H1 (cell line): ENCODE data around the gene GPS2. TPM values are rescaled to one million over a fixed set of nuclear protein-coding genes. Genes with fewer than 3 reads are reported as not detected.
A peak's percentile ranks its signal among the peaks of the same experiment; 100 is the strongest.

Experiments used
- TCF12 ChIP-seq: IDR thresholded peaks from 2 replicates; pipeline ENCODE4 v1.6.1; 2011; ENCODE audit warnings: low read depth, mild to moderate bottlenecking, low read length
- USF2 ChIP-seq: IDR thresholded peaks from 2 replicates; pipeline ENCODE4 v1.6.1; 2011; ENCODE audit warnings: low read length, improper control_type of control experiment
- polyA plus RNA-seq, 7 experiments: library from polyadenylated mRNA; depleted of rRNA in 3 of 7; stranded (reverse) in 5 of 7; unstranded in 2 of 7; fragments of >200 nt in 5 of 7; fragments of 200-250 nt in 2 of 7; gene quantifications; 1 replicate in 5 of 7; 2 replicates in 1 of 7; 4 replicates in 1 of 7; pipeline versions ENCODE4 v1.2.1 to v1.2.3, GENCODE V29; 2011 to 2013; ENCODE audit warnings: missing spikeins in 2 of 7, mixed read lengths in 2 of 7
- total RNA-seq: library from RNA; stranded (reverse); fragmentation: NEBNext Ultra II Directional; extraction: Animal tissue kit (Norgen Biotek cat#: 25700); gene quantifications from 2 replicates; pipeline ENCODE4 v1.2.1, GENCODE V29; 2021
- TF ChIP-seq, protein P1 (sequence below): IDR thresholded peaks from 2 replicates; pipeline ENCODE4 v1.6.1; 2012; ENCODE audit warnings: inconsistent platforms

The GPS2 gene
- total and polyA plus RNA-seq, 2 of the 8 experiments (the other 6 are each of a cell fraction or from before 2014, with no cell fraction given), result 67.0 to 152 TPM

GRCh38 chr17:7294614-7295153 lies 20.5 kb downstream of the GPS2 start, which contains the start of gene YBX2 (continued):
- TF ChIP-seq, protein P1, sequence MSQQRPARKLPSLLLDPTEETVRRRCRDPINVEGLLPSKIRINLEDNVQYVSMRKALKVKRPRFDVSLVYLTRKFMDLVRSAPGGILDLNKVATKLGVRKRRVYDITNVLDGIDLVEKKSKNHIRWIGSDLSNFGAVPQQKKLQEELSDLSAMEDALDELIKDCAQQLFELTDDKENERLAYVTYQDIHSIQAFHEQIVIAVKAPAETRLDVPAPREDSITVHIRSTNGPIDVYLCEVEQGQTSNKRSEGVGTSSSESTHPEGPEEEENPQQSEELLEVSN, result peak; percentile 96
- TF ChIP-seq TCF12 (0 out of 2 replicates have a peak, but pooled peaks have one; percentile 10), USF2 (peak; percentile 85)
